GM18858 (cell line): ENCODE measurements around the gene THBS1.

Experiments
- ATAC-seq: cut with Tn5 transposase; IDR thresholded peaks from one replicate; pipeline ENCODE4 v1.9.1; 2021; ENCODE audit not compliant: unreplicated experiment

Gene THBS1

DNA sequence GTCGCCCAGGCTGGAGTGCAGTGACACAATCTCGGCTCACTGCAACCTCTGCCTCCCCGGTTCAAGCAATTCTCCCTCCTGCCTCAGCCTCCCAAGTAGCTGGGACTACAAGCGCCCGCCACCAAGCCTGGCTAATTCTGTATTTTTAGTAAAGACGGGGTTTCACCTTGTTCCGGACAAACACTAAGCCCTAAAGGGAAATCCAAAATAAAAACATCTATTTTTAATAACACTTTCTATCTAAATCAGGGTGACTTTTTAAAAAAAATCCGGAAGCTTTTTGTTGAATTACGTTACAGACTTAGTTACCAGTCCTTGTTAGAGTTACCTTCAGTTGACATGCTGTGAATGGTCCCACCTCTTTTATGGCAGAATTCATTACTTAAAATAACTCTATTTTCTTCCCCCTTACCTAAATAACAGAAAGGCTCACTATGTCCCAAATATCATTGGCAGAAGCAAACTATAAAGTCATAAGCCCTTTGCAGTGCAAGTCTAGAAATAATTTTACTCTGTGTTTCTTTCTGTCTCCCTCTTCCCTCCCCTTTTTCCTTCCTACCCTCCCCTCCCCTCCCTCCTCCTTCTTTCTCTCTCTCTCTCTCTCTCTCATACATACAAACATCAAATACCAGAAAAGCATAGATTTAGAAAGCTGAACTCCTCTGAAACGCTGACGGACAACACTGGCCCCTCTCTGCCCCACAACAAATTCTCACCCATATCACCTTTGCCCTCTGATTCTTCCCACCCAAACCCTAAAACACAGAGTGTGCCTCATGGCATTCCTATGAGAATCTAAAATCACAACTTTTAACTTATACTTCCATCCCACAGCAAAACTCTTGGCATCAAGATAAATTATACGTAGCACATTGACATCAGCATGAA is 18.3 kb downstream of the THBS1 start:
- no peak for ATAC-seq

DNA sequence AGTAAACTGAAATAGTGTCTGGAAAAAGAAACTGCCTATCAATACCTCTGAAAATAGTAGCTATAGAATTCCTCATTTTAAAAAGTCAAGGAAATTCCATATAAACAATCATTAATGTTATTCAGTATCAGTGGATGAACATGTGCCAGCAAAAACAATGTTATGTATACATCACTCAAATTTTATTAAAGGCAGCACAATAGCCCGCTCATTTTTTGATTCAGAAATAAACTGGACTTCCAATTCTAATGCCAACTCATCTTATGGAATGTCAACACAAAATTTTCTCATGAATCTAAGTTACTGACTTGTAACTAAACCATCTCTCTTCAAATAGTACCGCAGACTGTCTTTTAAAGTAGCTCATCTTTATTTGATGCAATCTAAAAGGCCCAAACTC is 19.0 kb downstream of the THBS1 start:
- ATAC-seq, result no peak

DNA sequence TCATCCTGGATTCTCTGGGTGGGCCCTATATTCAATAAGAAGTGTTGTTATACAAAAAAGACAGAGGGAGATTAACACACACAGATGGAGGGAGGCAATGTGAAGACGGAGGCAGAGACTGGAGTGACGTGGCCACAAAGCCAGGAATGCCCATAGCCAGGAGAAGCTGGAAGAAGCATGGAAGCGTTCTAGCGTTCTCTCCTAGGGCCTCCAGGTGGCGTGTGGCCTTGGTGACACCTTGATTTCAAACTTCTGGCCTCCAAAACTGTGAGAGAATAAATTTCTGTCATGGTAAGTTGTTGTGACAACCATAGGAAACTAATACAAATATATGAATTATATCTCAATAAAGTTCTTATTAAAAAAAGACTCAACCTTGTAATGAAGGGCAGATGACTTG is 21.3 kb downstream of the THBS1 start:
- no peak for ATAC-seq

DNA sequence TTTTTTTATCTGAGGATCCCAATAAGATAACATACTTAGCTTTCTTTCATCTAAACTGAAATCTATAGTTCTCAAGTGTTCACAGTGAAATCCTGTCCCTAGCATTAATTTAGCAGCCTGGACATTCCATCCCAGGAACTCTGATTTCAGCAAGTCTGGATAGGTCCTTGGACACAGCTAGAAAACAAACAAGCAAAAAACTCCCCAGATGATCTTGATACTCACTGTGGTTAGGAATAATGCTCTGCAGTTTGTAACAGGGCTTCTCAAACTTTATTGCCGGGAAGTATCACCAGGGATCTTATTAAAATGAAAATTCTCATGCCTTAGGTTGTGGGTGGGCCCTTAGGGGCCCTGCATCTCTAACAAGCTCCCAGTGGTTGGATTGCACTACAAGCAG is 24.3 kb downstream of the THBS1 start:
- no peak for ATAC-seq

DNA sequence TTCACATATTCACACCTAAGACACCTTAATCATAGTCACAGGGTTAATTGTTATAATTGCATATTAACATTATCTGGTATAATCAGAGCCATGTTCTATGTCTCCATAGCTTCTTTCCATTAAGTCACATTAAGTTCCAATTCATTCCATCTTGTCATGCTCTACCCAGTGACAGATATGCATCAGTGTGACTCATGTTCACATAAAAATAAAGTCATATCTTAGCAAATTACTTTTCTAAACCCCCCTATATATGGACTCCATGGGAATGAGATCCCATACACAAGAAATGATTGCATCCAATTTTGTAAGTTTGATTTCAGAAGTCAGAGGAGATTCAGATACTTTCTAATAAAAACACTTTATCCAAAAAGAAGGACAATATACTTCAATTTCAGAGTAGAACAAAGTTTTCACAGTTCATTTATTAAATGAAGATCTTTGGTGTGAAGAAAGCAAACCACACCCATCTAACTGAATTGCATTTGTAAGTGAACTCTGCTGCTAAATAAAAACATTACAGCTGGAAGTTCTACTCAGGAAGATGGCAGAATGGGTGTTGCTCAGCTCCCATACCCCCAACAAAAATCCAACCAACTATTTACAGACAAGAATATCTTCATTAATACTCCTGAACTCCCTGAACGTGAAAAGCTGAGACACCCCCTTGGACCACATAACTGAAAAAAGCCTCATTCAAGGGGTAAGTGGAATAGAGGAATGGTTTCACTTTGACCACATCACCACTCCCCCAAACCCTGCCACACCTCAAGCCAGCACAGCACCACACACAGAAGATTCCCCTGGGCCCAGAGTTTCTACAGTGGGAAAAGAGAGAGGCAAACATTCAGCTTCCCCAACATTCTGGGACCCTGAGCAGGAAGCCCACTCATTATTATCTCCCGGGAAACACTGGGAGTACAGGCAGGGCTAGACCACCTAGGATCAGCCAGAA is 27.6 kb downstream of the THBS1 start:
- ATAC-seq, result no peak

DNA sequence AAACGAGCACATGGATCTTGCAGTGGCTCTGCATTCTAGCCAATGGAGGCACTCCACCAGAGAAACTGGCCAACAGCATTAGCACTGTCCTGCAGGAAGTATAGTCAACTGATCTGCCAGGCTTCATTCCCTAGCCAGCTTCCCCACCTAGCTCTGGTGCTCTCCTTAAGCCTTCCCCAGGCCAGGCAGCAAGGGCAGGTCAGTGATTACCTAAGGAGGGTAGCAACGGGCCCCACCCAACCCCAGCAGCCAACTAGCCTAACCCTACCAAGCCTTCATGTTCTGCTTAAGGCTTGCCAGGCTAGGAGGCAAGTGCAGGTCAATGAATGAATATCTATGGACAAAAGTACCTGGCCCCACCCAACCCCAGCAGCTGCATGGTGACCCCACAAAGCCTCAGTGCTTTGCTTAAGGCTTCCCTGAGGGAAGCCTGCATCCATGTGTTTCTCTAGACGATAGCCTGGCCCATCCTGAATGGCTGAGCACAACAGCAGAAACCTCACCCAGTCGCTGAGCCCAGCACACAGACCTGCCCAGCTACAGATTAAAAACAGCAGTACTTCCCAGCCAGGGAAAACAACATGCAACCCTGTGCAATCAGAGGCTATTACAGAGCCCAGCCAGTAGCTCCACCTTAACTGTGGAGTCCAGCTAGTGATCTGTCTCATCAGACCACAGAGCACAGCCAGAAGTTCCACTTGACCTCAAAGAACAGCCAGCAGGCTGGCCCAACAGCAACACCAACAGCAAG is 28.5 kb downstream of the THBS1 start:
- ATAC-seq, result no peak

DNA sequence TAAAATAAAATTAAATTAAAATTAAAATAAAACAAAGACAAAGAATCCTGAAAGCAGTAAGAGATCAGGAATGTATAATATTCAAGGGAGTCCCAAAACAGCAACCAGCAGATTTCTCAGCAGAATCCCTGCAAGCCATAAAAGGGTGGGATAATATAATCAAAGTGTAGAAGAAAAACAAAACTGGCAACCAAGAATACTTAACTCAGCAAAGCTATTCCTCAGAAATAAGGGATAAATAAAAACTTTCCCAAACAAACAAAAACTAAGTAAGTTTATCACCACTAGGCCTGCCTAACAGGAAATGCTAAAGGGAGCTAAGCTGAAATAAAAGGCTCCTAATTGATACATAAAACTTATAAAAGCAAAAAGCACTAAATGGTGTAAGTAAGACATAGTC is 29.8 kb downstream of the THBS1 start:
- no peak for ATAC-seq

DNA sequence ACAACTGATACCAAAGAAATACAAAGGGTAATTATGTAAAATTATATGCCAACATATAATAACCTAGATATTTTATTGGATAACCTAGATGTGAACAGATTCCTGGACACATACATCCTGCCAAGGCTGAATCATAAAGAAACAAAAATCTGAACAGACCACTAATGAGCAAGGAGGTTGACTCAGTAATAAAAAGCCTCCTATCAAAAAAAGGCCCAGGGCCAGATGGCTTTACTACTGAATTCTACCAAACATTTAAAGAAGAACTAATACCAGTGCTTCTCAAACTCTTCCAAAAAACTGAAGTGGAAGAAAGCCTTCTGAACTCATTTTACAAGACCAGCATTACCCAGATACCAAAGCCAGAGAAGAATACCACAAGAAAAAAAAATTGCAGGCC is 32.4 kb downstream of the THBS1 start:
- ATAC-seq, result no peak

DNA sequence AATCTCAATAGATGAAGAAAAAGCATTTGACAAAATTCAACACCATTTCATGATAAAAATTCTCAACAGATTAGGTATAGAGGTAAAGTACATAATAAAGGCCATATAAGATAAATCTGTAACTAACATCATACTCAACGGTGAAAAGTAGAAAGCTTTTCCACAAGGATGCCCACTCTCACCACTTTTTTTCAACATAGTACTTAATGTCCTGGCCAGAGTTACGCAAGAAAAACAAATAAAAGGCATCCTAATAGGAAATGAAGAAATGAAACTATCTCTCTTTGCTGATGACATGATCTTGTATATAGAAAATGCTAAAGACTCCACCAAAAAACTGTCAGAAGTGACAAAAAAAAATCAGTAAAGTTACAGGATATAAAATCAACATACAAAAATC is 33.0 kb downstream of the THBS1 start:
- ATAC-seq, result no peak

DNA sequence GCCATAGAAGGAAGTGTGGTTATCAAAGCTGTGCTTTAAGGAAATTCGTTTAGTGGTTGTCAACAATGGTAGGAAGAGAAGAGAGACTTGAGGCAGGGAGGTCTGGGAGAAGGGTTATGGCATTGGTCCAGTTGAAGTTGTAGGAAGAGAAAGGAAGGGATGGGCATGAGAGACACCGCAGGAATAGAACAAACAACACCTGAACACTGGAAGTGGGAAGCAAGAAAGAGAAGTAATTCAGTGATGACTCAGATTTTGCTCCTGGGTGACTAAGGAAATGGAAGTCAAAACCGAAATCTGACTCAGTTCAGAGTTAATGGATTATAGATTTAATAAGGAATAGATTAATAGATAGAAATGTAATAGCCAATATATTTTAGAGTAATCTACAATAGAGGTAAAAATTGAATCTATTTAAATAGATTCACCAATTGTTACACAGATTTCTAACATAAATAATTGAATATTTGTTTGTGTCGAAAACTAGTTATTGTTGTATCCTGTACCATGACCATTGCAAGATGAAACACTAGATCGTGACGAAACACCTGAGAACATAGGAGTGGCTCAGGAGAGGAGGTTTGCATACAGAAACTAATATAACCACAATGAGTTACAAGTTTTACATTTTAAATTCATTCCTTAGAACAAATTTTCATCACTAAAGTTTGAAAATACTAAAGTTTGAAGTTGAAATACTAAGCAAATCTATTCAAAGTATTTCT is 36.0 kb downstream of the THBS1 start:
- no peak for ATAC-seq

DNA sequence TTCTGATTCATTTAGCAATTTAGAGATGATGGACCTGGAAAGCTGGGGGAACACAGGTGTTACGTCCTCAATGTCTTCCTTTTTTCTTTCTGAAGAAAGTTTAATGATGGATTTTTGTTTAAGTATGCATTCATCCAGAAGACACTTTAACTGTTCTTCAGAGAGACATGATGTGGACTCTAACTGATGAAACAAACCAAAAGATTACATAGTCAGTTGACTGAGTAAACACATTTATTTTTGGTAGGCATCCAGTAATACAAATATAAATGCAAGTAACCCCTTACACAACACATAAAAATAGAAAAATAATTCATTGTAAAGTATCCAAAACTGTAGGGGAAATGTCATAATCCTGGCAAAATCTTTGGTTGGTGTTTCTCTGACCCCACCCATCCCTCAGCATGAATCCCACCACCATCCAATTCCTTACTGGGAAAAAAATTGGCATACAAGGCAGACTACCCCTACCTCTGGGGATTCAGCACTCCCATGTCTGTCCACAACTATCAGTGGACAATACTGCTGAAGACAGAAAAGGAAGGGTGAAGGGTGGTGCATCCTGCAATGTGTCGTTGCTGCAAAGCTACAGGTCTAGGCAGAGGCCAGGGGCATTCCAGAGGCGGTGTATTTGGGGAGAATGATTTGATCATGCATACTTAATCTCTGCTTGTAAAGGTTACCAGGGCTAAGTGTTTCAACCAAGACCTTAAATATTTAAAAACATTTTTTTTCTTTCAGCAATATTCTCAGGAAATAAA is 37.4 kb downstream of the THBS1 start:
- ATAC-seq, result no peak

DNA sequence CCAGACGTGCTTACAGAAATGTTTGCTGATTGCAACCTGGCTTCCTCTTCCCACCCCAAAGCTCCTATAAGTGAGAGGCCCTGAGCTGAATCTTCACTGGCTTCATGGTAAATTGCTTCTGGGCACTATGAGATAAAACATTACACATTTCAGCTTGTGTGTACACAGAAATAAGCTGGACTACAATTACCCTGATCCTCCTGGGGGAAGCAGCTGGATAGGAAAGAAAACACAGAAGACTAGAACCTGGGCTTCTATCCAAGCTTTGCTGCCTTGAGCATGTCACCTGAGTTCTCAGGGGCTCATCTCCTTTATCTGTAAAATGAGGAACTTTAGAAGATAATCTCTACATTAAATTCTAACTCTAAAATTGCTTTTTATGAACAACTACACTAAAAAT is 40.3 kb downstream of the THBS1 start:
- ATAC-seq, result no peak

DNA sequence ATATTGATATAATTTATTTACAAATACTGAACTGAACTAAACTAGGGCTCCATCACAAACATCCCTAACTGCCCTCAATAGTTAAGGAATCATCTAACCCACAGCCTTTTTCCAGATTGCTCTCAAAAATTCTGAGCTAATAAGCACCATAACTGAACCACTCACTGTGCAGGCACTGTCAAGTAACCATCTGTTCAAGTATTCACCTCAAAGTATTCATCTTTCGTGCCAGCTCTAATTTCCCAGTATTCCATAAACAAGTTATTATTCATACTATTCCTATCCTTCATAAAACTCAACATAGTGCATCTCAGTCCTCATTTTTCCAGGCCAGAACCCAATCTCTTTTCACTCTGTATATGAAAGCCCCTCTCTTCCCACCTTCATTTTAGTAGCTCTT is 41.1 kb downstream of the THBS1 start:
- no peak for ATAC-seq

DNA sequence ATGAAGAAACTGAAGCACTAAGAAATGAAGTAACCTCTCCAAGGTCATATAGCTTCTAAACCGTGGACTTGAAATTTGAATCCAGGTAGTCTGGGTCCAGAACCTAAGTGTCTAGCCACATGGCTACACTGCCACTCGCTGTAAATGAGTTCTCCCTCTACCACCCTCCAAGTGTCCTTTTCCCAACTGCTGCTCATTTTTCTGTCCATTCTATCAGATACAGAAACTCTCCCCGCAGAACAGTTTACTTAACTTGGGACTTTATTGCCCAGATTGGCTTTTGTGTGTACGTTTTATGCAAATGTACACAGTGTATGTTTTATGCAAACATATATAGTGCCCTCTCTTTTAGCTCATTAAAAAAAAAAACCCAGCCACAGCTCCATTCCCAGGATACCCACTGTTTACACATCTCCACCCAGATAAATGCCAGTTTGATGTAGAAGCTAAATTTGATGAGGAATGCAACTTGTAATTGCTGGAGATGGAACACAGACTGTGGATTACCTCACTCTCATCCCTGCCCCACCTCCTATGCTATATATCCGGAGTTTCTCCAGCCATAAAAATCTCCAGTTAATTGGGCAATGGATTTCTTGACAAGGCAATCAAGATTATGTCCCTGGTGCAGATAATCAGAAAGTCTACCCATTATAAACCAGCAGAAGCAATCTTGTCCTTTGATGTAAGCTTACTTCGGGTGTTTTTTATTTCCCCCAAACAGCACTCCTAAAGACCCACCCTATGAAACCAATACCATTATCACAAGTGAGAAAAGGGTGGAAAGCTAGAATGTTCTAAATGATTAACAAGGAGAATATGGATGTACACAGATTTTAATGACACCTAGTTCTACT is 42.0 kb downstream of the THBS1 start:
- ATAC-seq, result no peak

DNA sequence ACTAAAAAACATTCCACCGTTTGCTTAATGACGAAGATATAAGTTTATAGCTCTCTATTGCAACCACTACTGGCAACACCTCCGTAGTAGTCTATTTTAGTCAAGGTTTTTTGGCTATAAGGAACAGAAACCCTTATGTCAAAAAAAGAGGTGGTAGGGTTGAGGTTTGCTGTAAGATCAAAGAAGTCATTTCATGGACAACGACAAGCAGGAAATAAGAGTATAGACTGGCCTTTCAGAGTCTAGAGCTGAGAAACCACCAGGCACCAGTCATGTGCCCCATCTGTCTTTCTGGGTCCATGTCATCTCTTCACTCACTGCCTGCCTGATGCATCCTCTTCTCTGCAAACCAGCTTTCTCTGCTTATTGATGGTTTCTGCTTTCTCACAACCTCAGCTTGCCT is 42.7 kb downstream of the THBS1 start:
- peak; percentile 93 for ATAC-seq

DNA sequence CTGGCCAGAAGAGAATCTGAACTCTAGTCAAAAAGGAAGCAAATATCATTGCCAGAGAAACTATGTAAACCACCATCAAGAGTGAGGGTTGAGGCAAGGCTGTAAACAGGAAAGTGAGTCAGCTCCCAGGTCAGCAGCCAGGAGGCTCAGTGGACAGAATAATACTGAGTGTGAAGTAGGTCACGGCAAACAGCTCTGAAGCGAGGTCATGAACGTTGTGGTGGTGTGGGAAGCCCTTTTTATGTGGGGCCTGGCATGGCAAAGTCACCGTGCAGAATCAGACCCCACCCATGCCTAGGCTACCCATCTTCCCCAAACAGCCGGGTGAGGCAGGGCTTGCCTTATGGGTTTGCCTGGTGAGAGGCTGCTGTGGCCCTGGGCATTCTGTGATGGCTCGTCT is 43.9 kb downstream of the THBS1 start:
- no peak for ATAC-seq

DNA sequence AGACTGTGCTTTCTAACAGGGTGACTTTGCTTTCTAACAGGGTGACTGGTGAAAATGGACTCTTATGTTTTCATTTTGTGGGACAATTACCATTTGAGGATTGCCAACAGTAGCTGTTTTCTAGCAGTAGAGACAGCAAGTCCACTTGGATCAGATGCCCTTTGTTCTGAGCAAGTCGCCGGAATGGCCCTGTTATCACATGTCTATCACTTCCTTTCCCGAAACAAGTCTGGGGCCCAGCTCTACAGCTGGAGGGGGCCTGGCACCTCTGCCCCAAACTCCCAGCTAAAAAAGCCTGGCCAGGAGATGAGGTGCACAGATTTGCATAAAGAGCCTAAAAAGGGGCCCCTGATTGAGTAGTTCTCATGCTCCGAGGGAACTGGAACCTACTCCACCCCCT is 44.6 kb downstream of the THBS1 start:
- no peak for ATAC-seq

DNA sequence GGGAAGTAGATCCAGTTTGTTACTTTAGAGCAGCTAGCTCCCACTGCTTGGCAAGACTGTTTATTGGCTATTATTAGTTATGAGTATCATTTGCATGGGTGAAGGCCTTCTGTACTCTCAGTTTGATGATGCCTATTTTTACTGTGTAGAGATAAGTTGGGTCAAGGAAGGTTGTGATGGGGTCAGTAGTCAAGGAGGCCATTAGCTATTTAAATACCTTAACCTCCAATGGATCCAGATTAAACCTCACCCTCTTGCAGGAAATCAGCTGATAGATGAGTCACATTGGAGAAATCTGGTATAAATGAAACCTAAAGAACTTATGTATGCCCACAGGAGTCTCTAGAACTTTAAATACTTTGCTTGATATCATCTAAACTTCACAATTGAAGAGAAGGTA is 45.0 kb downstream of the THBS1 start:
- ATAC-seq, result no peak
